ENCODE results near the gene PAX7. TPM values are rescaled to one million over a fixed set of nuclear protein-coding genes. Genes with fewer than 3 reads are reported as not detected.

PAX7 gene
- total and polyA plus RNA-seq, 7 donors = not detected

DNA sequence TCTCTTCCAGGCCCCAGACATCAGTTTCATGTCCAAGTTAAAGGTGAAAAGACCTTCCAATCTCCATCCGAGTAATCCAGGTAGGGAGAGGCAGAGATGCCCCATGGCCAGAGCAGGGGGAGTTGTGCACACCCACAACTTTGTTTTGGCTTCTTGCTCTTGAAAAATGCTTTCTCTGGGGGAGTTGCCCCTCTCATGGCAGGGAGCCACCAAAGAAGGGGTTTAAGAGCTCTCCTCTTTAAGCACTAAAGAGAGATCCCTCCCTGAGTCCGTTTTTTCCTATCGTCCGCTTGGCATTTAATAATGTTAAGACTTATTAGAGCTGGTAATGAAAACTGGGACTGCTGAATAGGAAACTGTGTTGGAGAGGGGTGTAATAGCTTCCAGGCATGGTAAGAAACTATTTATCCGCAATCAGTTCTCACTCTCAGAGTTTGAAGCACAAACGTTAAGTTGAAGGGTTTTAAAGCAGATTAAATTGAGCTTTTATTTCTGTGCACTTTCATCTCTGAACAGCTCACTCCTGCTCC lies 8.3 kb downstream of the PAX7 start:
- WGBS, 2 donors = 9 to 11% methylated on average over 6 of the region's 6 CpGs
- no peak for DNase-seq
- Histone ChIP-seq H3K4me1 (peaks cover 0 to 18% (median 13%) of the 10 kb centered on the region in 4 donors), H3K9me3 (no peaks in the 10 kb centered on the region), H3K27me3 (peaks cover 88 to 100% (median 99%) of the 10 kb centered on the region in 3 donors), H3K27ac (no peak overlapping the region), H3K36me3 (no peaks in the 10 kb centered on the region), H3K4me3 (no peak overlapping the region)
- intact Hi-C loops (cut with DNase I) = no loop called here
- TF ChIP-seq EP300 (IDR thresholded peaks at IDR 0.05) (no peak), CTCF (IDR thresholded peaks at IDR 0.05) (no peak), POLR2AphosphoS5 (IDR thresholded peaks at IDR 0.05) (no peak), POLR2A (IDR thresholded peaks at IDR 0.05) (no peak)

GRCh38 chr1:18639368-18640055 lies 8.9 kb downstream of the PAX7 start:
- WGBS, 2 donors = 4 to 5% methylated on average over 10 of the region's 10 CpGs
- no peak overlapping the region for H3K4me3 ChIP-seq
- no peaks in the 10 kb centered on the region for H3K36me3 ChIP-seq
- intact Hi-C loops (cut with DNase I) = no loop called here
- peaks cover 0 to 20% (median 13%) of the 10 kb centered on the region in 4 donors for H3K4me1 ChIP-seq
- no peaks in the 10 kb centered on the region for H3K9me3 ChIP-seq
- H3K27ac ChIP-seq = no peak overlapping the region
- DNase-seq = no peak
- TF ChIP-seq POLR2A (IDR thresholded peaks at IDR 0.05) = no peak
- TF ChIP-seq POLR2AphosphoS5 (IDR thresholded peaks at IDR 0.05) = no peak
- no peak for TF ChIP-seq EP300 (IDR thresholded peaks at IDR 0.05)
- TF ChIP-seq CTCF (IDR thresholded peaks at IDR 0.05) = no peak
- H3K27me3 ChIP-seq = peaks cover 89 to 100% (median 99%) of the 10 kb centered on the region in 3 donors

DNA sequence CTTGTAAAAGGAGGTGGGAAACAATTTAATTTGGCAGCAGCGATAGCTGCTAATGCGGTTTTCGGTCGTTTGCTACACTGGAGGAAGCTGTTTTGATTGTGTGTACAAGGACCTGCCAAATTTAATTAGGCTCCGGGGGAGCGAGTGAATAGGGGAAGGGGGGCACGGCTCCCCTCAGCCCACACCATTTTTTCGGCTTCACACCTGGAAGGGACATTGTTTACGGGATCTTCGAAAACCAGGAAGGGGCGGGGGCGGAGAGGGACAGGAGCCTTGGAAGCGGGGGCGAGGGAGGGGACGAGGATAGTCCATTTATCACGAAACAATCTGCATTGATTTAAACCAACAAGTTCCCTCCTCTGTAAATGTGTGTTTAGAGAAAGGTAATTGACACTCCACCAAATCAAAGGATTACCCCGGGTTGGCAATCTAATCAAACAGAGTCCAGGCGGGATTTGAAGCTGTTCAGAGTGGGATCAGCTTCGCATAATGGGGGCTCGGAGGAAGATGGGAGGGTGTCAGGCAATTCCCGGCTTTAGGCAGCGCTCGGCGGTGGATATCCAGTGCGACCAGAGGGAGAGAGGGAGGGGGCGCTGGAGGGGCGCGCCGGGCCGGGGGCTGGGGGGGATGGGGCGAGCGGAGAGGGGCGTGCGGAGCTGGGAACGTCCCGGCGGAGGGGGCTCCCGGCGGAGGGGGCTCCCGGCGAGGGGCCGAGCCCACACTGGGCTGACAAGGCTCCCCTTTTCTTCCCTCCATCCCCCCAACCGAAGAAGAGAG lies 9.8 kb downstream of the PAX7 start:
- DNase-seq = no peak
- H3K36me3 ChIP-seq = no peaks in the 10 kb centered on the region
- H3K9me3 ChIP-seq = no peaks in the 10 kb centered on the region
- intact Hi-C loops (cut with DNase I) = no loop called here
- peaks cover 0 to 24% (median 13%) of the 10 kb centered on the region in 4 donors for H3K4me1 ChIP-seq
- WGBS, 2 donors = 5 to 6% methylated on average over 43 of the region's 43 CpGs
- no peak overlapping the region for H3K4me3 ChIP-seq
- TF ChIP-seq POLR2A (IDR thresholded peaks at IDR 0.05) (no peak), CTCF (IDR thresholded peaks at IDR 0.05) (no peak)
- peaks cover 87 to 100% (median 99%) of the 10 kb centered on the region in 3 donors for H3K27me3 ChIP-seq
- H3K27ac ChIP-seq = no peak overlapping the region

DNA sequence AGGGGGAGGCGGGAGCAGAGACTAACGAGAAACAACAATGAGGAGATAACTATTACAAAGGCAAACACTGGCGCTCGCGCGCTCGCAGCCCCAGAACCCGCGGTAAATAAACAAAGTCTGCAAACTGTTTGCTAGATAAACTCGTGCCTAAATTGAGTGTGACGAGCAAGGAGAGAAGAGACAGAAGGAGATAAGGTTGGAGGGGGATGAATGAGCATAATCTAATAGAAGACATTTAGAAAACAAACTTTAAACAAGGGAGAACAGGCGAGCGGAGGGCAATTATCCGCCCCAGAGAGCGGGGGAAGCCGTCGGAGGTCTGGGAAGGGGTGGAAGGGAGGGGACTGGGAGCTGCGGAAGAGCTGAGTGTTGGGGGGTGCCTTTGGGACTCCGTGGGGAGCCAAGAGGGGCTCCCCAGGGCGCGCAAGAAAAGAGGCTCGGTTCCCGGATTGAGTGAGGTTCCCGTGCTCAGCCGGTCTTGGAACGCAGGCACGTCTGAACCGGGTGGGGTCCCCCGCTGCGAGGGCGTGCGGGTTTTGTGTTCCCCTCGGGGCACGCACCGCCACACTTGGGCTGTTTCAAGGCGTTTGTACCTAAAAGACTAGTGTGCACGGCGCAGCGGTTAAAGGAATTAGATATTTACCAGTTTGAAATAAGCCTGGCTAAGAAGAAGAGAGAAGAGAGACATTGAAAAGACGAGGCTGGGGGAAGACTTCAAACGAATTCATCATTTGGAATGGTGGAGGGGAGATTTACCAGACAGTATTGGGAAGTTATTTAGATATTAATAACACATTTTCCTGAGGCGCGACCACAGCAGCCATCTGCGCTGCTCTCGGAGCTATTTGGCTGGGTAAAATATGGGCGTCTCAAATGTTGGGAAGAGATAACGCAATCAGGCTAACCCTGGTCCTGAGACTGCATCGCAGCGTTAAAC lies 10.6 kb downstream of the PAX7 start:
- Histone ChIP-seq H3K4me1 (peaks cover 0 to 25% (median 14%) of the 10 kb centered on the region in 4 donors), H3K36me3 (no peaks in the 10 kb centered on the region), H3K4me3 (no peak overlapping the region), H3K27me3 (peaks cover 86 to 100% (median 99%) of the 10 kb centered on the region in 3 donors), H3K27ac (no peak overlapping the region), H3K9me3 (no peaks in the 10 kb centered on the region)
- 6% methylated on average over 49 of the region's 49 CpGs for WGBS, 2 donors
- TF ChIP-seq EP300 (IDR thresholded peaks at IDR 0.05) = no peak
- TF ChIP-seq CTCF (IDR thresholded peaks at IDR 0.05) = no peak
- peak in 1 of 4 donors; percentile 13 for TF ChIP-seq POLR2AphosphoS5 (IDR thresholded peaks at IDR 0.05)
- intact Hi-C loops (cut with DNase I) = no loop called here
- no peak for DNase-seq

Measured in sigmoid colon (tissue), 7 donors.